Neuronal stem cell (in vitro differentiated cells): ENCODE results near the gene SH3RF2.

Experiments used
- DNase-seq: peaks from one replicate; pipeline ENCODE4 v3.0.0-alpha.2; 2013; ENCODE audit warnings: low spot score
- H2AFZ ChIP-seq: one replicate; pipeline ENCODE4 v1.6.1; 2013; ENCODE audit warnings: mild to moderate bottlenecking, low read length, inconsistent platforms
- H2AK5ac ChIP-seq: 2 replicates; pipeline ENCODE4 v1.6.1; 2013; ENCODE audit warnings: low read depth, mild to moderate bottlenecking, inconsistent platforms, low read length, moderate library complexity, mixed read lengths
- H2BK120ac ChIP-seq: 2 replicates; pipeline ENCODE4 v1.6.1; 2013; ENCODE audit warnings: low read depth, mild to moderate bottlenecking, inconsistent platforms, low read length, moderate library complexity, mixed read lengths
- H2BK12ac ChIP-seq: one replicate; pipeline ENCODE4 v1.6.1; 2013; ENCODE audit warnings: low read length, inconsistent platforms
- H2BK15ac ChIP-seq: 2 replicates; pipeline ENCODE4 v1.6.1; 2013; ENCODE audit warnings: mild to moderate bottlenecking, low read length, inconsistent platforms, mixed read lengths
- H2BK5ac ChIP-seq: one replicate; pipeline ENCODE4 v1.6.1; 2013; ENCODE audit warnings: inconsistent platforms, mild to moderate bottlenecking, low read length, moderate library complexity
- H3K14ac ChIP-seq: one replicate; pipeline ENCODE4 v1.6.1; 2013; ENCODE audit warnings: low read length, inconsistent platforms
- H3K18ac ChIP-seq: 2 replicates; pipeline ENCODE4 v1.6.1; 2013; ENCODE audit warnings: low read length, inconsistent platforms
- H3K23ac ChIP-seq: 2 replicates; pipeline ENCODE4 v1.6.1; 2013; ENCODE audit warnings: low read depth, mild to moderate bottlenecking, mixed read lengths, low read length, inconsistent platforms; ENCODE audit not compliant: poor library complexity
- H3K27ac ChIP-seq: replicated peaks from 3 replicates; pipeline ENCODE4 v1.5.1; 2013; ENCODE audit warnings: low read length, inconsistent platforms
- H3K27me3 ChIP-seq, 3 experiments: 2 replicates each; pipeline ENCODE4 v1.6.1; 2013; ENCODE audit warnings: low read length in 3 of 3, mild to moderate bottlenecking in 2 of 3, inconsistent platforms in 1 of 3, low read depth in 1 of 3, mixed read lengths in 1 of 3, moderate library complexity in 1 of 3; ENCODE audit not compliant: control insufficient read depth in 3 of 3, insufficient read depth in 3 of 3
- H3K36me3 ChIP-seq, 2 donors: replicated peaks in 1 of 2; 2 replicates each; pipeline ENCODE4 v1.6.1; 2013; ENCODE audit warnings: low read length in 2 of 2; ENCODE audit not compliant: control insufficient read depth in 2 of 2, insufficient read depth in 2 of 2
- H3K4ac ChIP-seq: 2 replicates; pipeline ENCODE4 v1.6.1; 2013; ENCODE audit warnings: inconsistent platforms, mild to moderate bottlenecking, low read length, moderate library complexity
- H3K4me1 ChIP-seq, 2 donors: 1 replicate in 1 of 2; 2 replicates in 1 of 2; pipeline ENCODE4 v1.6.1; 2013; ENCODE audit warnings: low read length in 2 of 2, low read depth in 1 of 2; ENCODE audit not compliant: control insufficient read depth in 2 of 2, insufficient read depth in 1 of 2
- H3K4me2 ChIP-seq: one replicate; pipeline ENCODE4 v1.6.1; 2013; ENCODE audit warnings: mild to moderate bottlenecking, low read length, inconsistent platforms; ENCODE audit not compliant: insufficient read depth, poor library complexity, severe bottlenecking
- H3K4me3 ChIP-seq, 2 donors: 2 replicates each; pipeline ENCODE4 v1.5.1; 2013; ENCODE audit warnings: low read length in 2 of 2, mild to moderate bottlenecking in 2 of 2, inconsistent platforms in 1 of 2, moderate library complexity in 1 of 2
- H3K79me1 ChIP-seq: one replicate; pipeline ENCODE4 v1.6.1; 2013; ENCODE audit warnings: low read depth, mild to moderate bottlenecking, inconsistent platforms, low read length, moderate library complexity
- H3K9ac ChIP-seq: one replicate; pipeline ENCODE4 v1.6.1; 2013; ENCODE audit warnings: mild to moderate bottlenecking, low read depth, low read length, inconsistent platforms; ENCODE audit not compliant: poor library complexity
- H3K9me3 ChIP-seq, 2 donors: replicated peaks in 1 of 2; 2 replicates each; pipeline versions ENCODE3 to v1.6.1; 2013; ENCODE audit warnings: low read length in 2 of 2, mild to moderate bottlenecking in 2 of 2, inconsistent platforms in 1 of 2, low read depth in 1 of 2, mixed read lengths in 1 of 2, moderate library complexity in 1 of 2; ENCODE audit not compliant: control insufficient read depth in 2 of 2, insufficient read depth in 1 of 2
- H4K8ac ChIP-seq: one replicate; pipeline ENCODE4 v1.6.1; 2013; ENCODE audit warnings: low read depth, mild to moderate bottlenecking, inconsistent platforms, low read length, moderate library complexity
- H4K91ac ChIP-seq: one replicate; pipeline ENCODE4 v1.6.1; 2013; ENCODE audit warnings: low read length, low read depth, mild to moderate bottlenecking, inconsistent platforms; ENCODE audit not compliant: poor library complexity
- WGBS, 2 donors: extraction: QIAGEN DNeasy Blood & Tissue Kit; methylation state at CpG; one replicate each; pipeline ENCODE4 v1.1.7; 2013; ENCODE audit warnings: missing lambda C conversion rate in 2 of 2, mixed read lengths in 1 of 2; ENCODE audit not compliant: insufficient read length in 2 of 2, insufficient replicate concordance in 1 of 2; ENCODE audit errors: extremely low coverage in 2 of 2; 5-methylcytosine and 5-hydroxymethylcytosine counted together

SH3RF2 gene

DNA sequence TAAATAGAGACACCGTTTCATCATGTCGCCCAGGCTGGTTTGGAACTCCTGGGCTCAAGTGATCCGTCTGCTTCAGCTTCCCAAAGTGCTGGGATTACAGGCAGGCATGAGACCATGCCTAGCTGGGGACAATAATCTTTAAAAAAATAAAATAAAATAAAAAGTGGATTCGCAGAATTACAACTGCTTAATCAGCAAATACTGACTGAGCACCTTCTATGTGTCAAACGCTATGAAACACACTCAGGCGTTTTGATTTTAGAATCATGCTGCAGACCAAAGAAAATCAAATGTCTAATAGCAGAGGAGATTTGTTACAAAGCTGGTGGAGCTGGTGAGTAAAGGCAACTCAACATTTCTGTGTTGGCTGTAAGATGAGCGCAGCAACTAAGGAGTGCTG, 22.7 kb upstream of the SH3RF2 start:
- no peak overlapping the region for H2BK5ac ChIP-seq
- WGBS, 2 donors = no CpG with 5 or more reads among the region's 7 CpGs
- no peak for DNase-seq

GRCh38 chr5:145915970-145916638, 20.3 kb upstream of the SH3RF2 start:
- H3K9ac ChIP-seq = no peak overlapping the region
- H2BK120ac ChIP-seq = no peak overlapping the region
- H3K4me3 ChIP-seq = no peak overlapping the region
- no CpG with 5 or more reads among the region's 7 CpGs for WGBS, 2 donors
- H4K8ac ChIP-seq = no peak overlapping the region
- H3K18ac ChIP-seq = peak overlapping the region; percentile 11
- DNase-seq = no peak
- no peaks in the 10 kb centered on the region for H3K9me3 ChIP-seq
- no peak overlapping the region for H3K27ac ChIP-seq
- H3K4me1 ChIP-seq = peaks cover 0 to 7% of the 10 kb centered on the region in 2 donors
- no peak overlapping the region for H4K91ac ChIP-seq
- no peaks in the 10 kb centered on the region for H3K79me1 ChIP-seq
- H2BK15ac ChIP-seq = no peak overlapping the region
- no peak overlapping the region for H2BK12ac ChIP-seq
- H3K27me3 ChIP-seq = no peaks in the 10 kb centered on the region
- H2BK5ac ChIP-seq = no peak overlapping the region
- no peak overlapping the region for H3K4ac ChIP-seq
- no peak overlapping the region for H3K14ac ChIP-seq
- H2AK5ac ChIP-seq = no peak overlapping the region
- H3K36me3 ChIP-seq = no peaks in the 10 kb centered on the region
- no peak overlapping the region for H2AFZ ChIP-seq
- H3K23ac ChIP-seq = no peak overlapping the region
- no peak overlapping the region for H3K4me2 ChIP-seq

More for the DNA sequence above, 22.7 kb upstream of the SH3RF2 start:
- Histone ChIP-seq H3K36me3 (no peaks in the 10 kb centered on the region), H4K91ac (no peak overlapping the region), H2BK15ac (no peak overlapping the region), H3K9ac (no peak overlapping the region), H3K27ac (no peak overlapping the region), H3K4ac (no peak overlapping the region), H2BK12ac (no peak overlapping the region), H3K18ac (no peak overlapping the region), H3K14ac (no peak overlapping the region), H3K23ac (no peak overlapping the region), H3K27me3 (no peaks in the 10 kb centered on the region), H4K8ac (no peak overlapping the region), H3K4me3 (no peak overlapping the region), H3K4me2 (no peak overlapping the region), H2AFZ (no peak overlapping the region), H3K4me1 (peaks cover 0 to 7% of the 10 kb centered on the region in 2 donors), H2BK120ac (no peak overlapping the region), H3K79me1 (no peaks in the 10 kb centered on the region), H3K9me3 (no peaks in the 10 kb centered on the region), H2AK5ac (no peak overlapping the region)

DNA sequence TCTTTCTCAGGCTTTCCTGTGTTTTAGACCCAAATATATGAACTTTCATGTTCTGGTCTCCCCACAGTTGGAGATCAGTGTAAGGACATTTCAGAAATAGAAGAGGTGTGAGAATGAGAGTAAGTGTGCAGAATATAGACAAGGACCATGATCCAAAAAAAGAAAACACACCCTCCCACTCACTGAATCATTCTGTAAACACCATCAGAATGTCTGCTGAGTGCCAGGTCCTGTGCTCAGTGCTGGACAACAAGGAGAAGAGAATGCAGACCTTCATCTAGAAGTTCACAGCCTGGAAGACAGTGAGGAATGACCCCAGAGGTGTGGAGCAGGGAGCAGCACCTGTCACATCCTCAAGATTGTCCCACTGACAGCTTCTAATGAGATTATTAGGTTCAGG, 19.1 kb upstream of the SH3RF2 start:
- Histone ChIP-seq H2AK5ac (no peak overlapping the region), H3K23ac (no peak overlapping the region), H2BK5ac (no peak overlapping the region), H3K79me1 (no peaks in the 10 kb centered on the region), H4K91ac (no peak overlapping the region), H2AFZ (no peak overlapping the region), H3K27me3 (no peaks in the 10 kb centered on the region), H3K4me2 (no peak overlapping the region), H3K14ac (no peak overlapping the region), H3K4me1 (peaks cover 0 to 9% of the 10 kb centered on the region in 2 donors), H2BK12ac (no peak overlapping the region), H4K8ac (no peak overlapping the region), H3K18ac (peak overlapping the region; percentile 16), H2BK15ac (no peak overlapping the region), H3K4me3 (no peak overlapping the region), H3K36me3 (no peaks in the 10 kb centered on the region), H3K27ac (no peak overlapping the region), H3K9me3 (no peaks in the 10 kb centered on the region), H3K9ac (no peak overlapping the region), H3K4ac (no peak overlapping the region), H2BK120ac (no peak overlapping the region)
- DNase-seq = no peak

DNA sequence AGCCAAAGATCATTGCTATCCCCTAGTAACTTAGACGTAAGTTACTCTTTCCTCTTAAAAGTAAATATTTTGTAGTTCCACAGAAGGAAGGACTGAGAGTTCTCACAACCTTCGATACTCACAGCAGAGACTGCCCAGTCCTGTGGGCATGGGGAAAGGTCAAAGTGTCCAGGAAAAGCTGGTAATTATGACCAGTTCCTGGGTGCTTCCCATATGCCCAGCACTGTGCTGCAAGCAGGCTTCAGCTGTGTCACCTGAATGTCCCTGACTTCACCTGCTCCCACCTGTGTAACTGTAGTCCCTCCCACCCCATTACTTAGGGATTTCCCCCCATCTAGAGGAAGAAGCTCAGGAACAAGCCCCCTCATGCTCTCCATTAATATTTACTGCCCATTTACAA, 18.0 kb upstream of the SH3RF2 start:
- Histone ChIP-seq H2BK15ac (no peak overlapping the region), H2BK5ac (no peak overlapping the region), H3K4me2 (no peak overlapping the region), H3K27ac (no peak overlapping the region), H3K27me3 (no peaks in the 10 kb centered on the region), H2BK12ac (no peak overlapping the region), H3K14ac (no peak overlapping the region), H3K9ac (no peak overlapping the region), H4K8ac (no peak overlapping the region), H3K18ac (peak overlapping the region; percentile 58), H3K36me3 (no peaks in the 10 kb centered on the region), H2AFZ (no peak overlapping the region), H3K4ac (no peak overlapping the region), H2BK120ac (no peak overlapping the region), H3K79me1 (no peaks in the 10 kb centered on the region), H3K4me3 (no peak overlapping the region), H4K91ac (no peak overlapping the region), H2AK5ac (peak overlapping the region; percentile 26), H3K9me3 (no peaks in the 10 kb centered on the region), H3K23ac (no peak overlapping the region), H3K4me1 (peaks cover 0 to 9% of the 10 kb centered on the region in 2 donors)
- DNase-seq = no peak
- no CpG with 5 or more reads among the region's 2 CpGs for WGBS, 2 donors
